A549 (cell line): Measurements from ENCODE around the gene USP44. TPM values are rescaled to one million over a fixed set of nuclear protein-coding genes. Genes with fewer than 3 reads are reported as not detected.

Source experiments
- ATAC-seq, 2 experiments: fragments of 200-7000 bp in 1 of 2; fragments of >200 bp in 1 of 2; cut with Nextera tagmentation in 1 of 2; cut with Tn5 transposase in 1 of 2; 3 replicates each; pipeline versions ENCODE4 v1.8.0 to v1.9.1; 2018 to 2020; ENCODE audit warnings: mild to moderate bottlenecking in 1 of 2, moderate library complexity in 1 of 2
- CTCF ChIA-PET: fragments of 300-600 bp; sonication (Branson Sonifier 250); formaldehyde crosslinking; extraction: SDS; loops from one replicate; lab custom pipeline; 2021; ENCODE audit warnings: antibody characterized with exemption, inconsistent platforms; lab: Yijun Ruan, JAX
- POLR2A ChIA-PET: fragments of 350-600 bp; formaldehyde crosslinking; extraction: SDS; loops from one replicate; lab custom pipeline; 2021; ENCODE audit warnings: antibody characterized with exemption, inconsistent platforms; lab: Yijun Ruan, JAX
- DNase-seq, 2 experiments: peaks; one replicate each; pipeline versions ENCODE4 v3.0.0 to v3.0.0-alpha.2; 2011 to 2016; ENCODE audit warnings: low read depth in 1 of 2, low spot score in 1 of 2
- FAIRE-seq: peaks from 2 replicates; lab custom pipeline; 2011; peaks lifted over from hg19 to GRCh38; lab: Jason Lieb, UNC
- H3K27ac ChIP-seq, 2 experiments: fragments of >200 bp; sonication (Bioruptor Twin); formaldehyde crosslinking; 3 replicates each; pipeline ENCODE4 v1.5.1; 2016 to 2017
- H3K4me1 ChIP-seq: fragments of >200 bp; sonication (Bioruptor Twin); formaldehyde crosslinking; 3 replicates; pipeline ENCODE4 v1.6.1; 2016
- H3K4me2 ChIP-seq: fragments of >200 bp; sonication (Bioruptor Twin); formaldehyde crosslinking; 3 replicates; pipeline ENCODE4 v1.6.1; 2016
- H3K4me3 ChIP-seq: fragments of >200 bp; sonication (Bioruptor Twin); formaldehyde crosslinking; 3 replicates; pipeline ENCODE4 v1.5.1; 2016
- H3K9me3 ChIP-seq: fragments of >200 bp; sonication (Bioruptor Twin); formaldehyde crosslinking; 3 replicates; pipeline ENCODE4 v1.6.1; 2016
- ATOH8 ChIP-seq: fragments of 250-450 bp; sonication (Bioruptor Pico); IDR thresholded peaks from 2 replicates; pipeline ENCODE4 v1.5.0; 2020; ENCODE audit warnings: low read depth, mild to moderate bottlenecking, moderate library complexity
- BCL3 ChIP-seq: fragments of >200 bp; sonication (Bioruptor Twin); formaldehyde crosslinking; IDR thresholded peaks from 3 replicates; pipeline ENCODE4 v1.6.1; 2016
- E2F6 ChIP-seq: IDR thresholded peaks from 2 replicates; pipeline ENCODE4 v1.6.1; 2012; ENCODE audit warnings: low read depth, borderline replicate concordance
- ELK1 ChIP-seq: fragments of 150-350 bp; IDR thresholded peaks from 2 replicates; pipeline ENCODE4 v1.6.1; 2014; ENCODE audit warnings: low read depth, mild to moderate bottlenecking, low read length
- ESRRA ChIP-seq: fragments of 150-350 bp; IDR thresholded peaks from 2 replicates; pipeline ENCODE4 v1.6.1; 2014; ENCODE audit warnings: mild to moderate bottlenecking, low read length, borderline replicate concordance
- HEYL ChIP-seq: fragments of 250-450 bp; sonication (Bioruptor Pico); IDR thresholded peaks from 2 replicates; pipeline ENCODE4 v1.8.0; 2021; ENCODE audit warnings: mild to moderate bottlenecking, moderate library complexity
- HOXB5 ChIP-seq: fragments of 250-450 bp; sonication (Bioruptor Pico); IDR thresholded peaks from 2 replicates; pipeline ENCODE4 v1.5.0; 2020; ENCODE audit warnings: mild to moderate bottlenecking, moderate library complexity
- KDM1A ChIP-seq: fragments of 200-600 bp; sonication (generic); IDR thresholded peaks from 2 replicates; pipeline ENCODE4 v1.6.1; 2016; ENCODE audit warnings: low read depth, mild to moderate bottlenecking
- MAFK ChIP-seq: fragments of 450-650 bp; IDR thresholded peaks from 2 replicates; pipeline ENCODE4 v1.6.1; 2014; ENCODE audit not compliant: partially characterized antibody
- MYC ChIP-seq: IDR thresholded peaks from 2 replicates; pipeline ENCODE4 v1.6.1; 2012; ENCODE audit warnings: mild to moderate bottlenecking, inconsistent platforms, low read length, improper control_type of control experiment, borderline replicate concordance
- NFE2L2 ChIP-seq: fragments of 150-350 bp; conservative IDR thresholded peaks from 2 replicates; pipeline ENCODE4 v1.6.1; 2014; ENCODE audit warnings: low read length
- PBX3 ChIP-seq: IDR thresholded peaks from 2 replicates; pipeline ENCODE4 v1.6.1; 2012
- PHF8 ChIP-seq: fragments of 200-600 bp; sonication (generic); IDR thresholded peaks from 2 replicates; pipeline ENCODE4 v1.6.1; 2016; ENCODE audit warnings: low read depth, mild to moderate bottlenecking, antibody characterized with exemption, moderate library complexity, borderline replicate concordance
- POLR2A ChIP-seq: IDR thresholded peaks from 2 replicates; pipeline ENCODE4 v1.6.1; 2012; ENCODE audit warnings: mild to moderate bottlenecking, low read length
- RARB ChIP-seq: fragments of 250-450 bp; sonication (Bioruptor Pico); IDR thresholded peaks from 2 replicates; pipeline ENCODE4 v1.8.0; 2021; ENCODE audit warnings: mild to moderate bottlenecking, moderate library complexity
- SREBF2 ChIP-seq: fragments of 450-650 bp; IDR thresholded peaks from 2 replicates; pipeline ENCODE4 v1.6.1; 2014; ENCODE audit warnings: mild to moderate bottlenecking, moderate library complexity
- ZC3H11A ChIP-seq: fragments of 450-650 bp; IDR thresholded peaks from 2 replicates; pipeline ENCODE4 v1.6.1; 2014; ENCODE audit warnings: antibody characterized with exemption, mild to moderate bottlenecking
- ZFP36 ChIP-seq: fragments of 450-650 bp; IDR thresholded peaks from 2 replicates; pipeline ENCODE4 v1.6.1; 2014; ENCODE audit warnings: borderline replicate concordance; ENCODE audit not compliant: partially characterized antibody
- WGBS: methylation state at CpG from one replicate; pipeline ENCODE4 v1.1.6; 2017; ENCODE audit errors: missing lambda C conversion rate; 5-methylcytosine and 5-hydroxymethylcytosine counted together
- polyA plus RNA-seq, 4 experiments: library from polyadenylated mRNA; depleted of rRNA in 3 of 4; stranded (reverse); fragments of >200 nt; fragmentation: RNase III in 1 of 4; extraction: RNeasy Plus Mini Kit Qiagen cat#74134 plus additional on column Dnase treatment in 1 of 4; gene quantifications; 2 replicates in 3 of 4; 3 replicates in 1 of 4; pipeline ENCODE4 v1.2.3, GENCODE V29; 2011 to 2017
- TF ChIP-seq, protein P1 (sequence below): fragments of >200 bp; sonication (Bioruptor Twin); formaldehyde crosslinking; IDR thresholded peaks from 2 replicates; pipeline ENCODE4 v1.6.1; 2016

Gene USP44
- polyA plus RNA-seq, 2 of the 4 experiments (the other 2 are of a cell fraction) = 0.59 to 3.1 TPM

DNA sequence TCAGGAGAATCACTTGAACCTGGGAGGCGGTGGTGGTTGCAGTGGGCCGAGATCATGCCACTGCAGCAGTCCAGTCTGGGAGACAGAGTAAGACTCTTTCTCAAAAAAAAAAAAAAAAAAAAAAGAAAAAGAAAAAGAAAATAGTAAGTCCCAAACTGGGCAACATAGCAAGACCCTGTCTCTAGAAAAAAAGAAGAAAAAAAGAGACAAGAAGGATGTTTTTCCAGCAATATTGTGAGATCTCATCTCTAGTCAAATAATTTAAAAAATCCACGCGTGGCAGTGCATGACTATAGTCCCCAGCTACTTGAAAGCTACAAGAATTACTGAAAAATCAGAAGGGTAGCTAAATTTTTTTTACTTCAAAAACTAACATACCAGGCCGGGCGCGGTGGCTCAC lies 8.0 kb downstream of the USP44 start:
- no peak overlapping the region for H3K4me3 ChIP-seq
- ATAC-seq = no peak

DNA sequence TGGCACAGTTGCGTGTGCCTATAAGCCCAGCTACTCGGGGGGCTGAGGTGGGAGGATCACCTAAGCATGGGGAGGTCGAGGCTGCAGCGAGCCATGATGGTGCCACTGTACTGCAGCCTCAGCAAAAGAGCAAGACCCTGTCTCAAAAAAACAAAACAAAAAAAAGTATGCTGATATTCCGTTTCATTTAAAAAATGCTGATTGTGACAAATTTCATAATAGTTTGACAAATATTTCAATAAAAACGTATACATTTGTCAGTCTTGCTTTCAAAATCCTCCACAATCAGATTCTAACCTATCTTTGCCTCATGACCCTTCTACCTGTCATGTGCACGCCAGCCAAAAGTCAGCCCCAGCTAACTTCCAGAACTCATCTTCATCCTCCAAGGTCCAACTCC lies 9.8 kb downstream of the USP44 start:
- WGBS = 66% methylated on average over 7 of the region's 7 CpGs
- FAIRE-seq (no peak), DNase-seq (no peak), ATAC-seq (no peak)
- H3K27ac ChIP-seq = no peak overlapping the region
- POLR2A ChIA-PET = no interaction called here
- CTCF ChIA-PET = interaction anchor here (0.6 to 1.4 kb wide), 2 partner anchors 8 to 24 kb away, joined by 3 to 5 read pairs; no protein-coding TSS in a partner anchor
- H3K9me3 ChIP-seq = no peaks in the 10 kb centered on the region
- H3K4me1 ChIP-seq = no peaks in the 10 kb centered on the region
- H3K4me3 ChIP-seq = no peak overlapping the region
- no peak overlapping the region for H3K4me2 ChIP-seq
- TF ChIP-seq ELK1 = no peak
- peak; percentile 98 for TF ChIP-seq MAFK
- TF ChIP-seq, all 56 proteins: peak for 1

More for the DNA sequence above, 8.0 kb downstream of the USP44 start:
- DNase-seq = no peak
- TF ChIP-seq PBX3 (no peak), ESRRA (no peak), ZFP36 (no peak), E2F6 (no peak), KDM1A (no peak), SREBF2 (no peak), MYC (no peak)
- TF ChIP-seq, protein P1, sequence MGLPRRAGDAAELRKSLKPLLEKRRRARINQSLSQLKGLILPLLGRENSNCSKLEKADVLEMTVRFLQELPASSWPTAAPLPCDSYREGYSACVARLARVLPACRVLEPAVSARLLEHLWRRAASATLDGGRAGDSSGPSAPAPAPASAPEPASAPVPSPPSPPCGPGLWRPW = no peak
- FAIRE-seq = no peak
- H3K27ac ChIP-seq = no peak overlapping the region
- CTCF ChIA-PET = interaction anchor here (0.6 to 2.0 kb wide), 3 partner anchors 9 to 1409 kb away, joined by 3 to 12 read pairs (median 3); no protein-coding TSS in a partner anchor
- 92% methylated on average over 7 of the region's 7 CpGs for WGBS
- POLR2A ChIA-PET = no interaction called here
- H3K4me2 ChIP-seq = no peak overlapping the region
- no peaks in the 10 kb centered on the region for H3K9me3 ChIP-seq
- H3K4me1 ChIP-seq = no peaks in the 10 kb centered on the region

GRCh38 chr12:95538656-95539055 lies 12.6 kb downstream of the USP44 start:
- Histone ChIP-seq H3K4me2 (no peak overlapping the region), H3K4me1 (no peaks in the 10 kb centered on the region), H3K4me3 (no peak overlapping the region), H3K27ac (no peak overlapping the region), H3K9me3 (no peaks in the 10 kb centered on the region)
- 89% methylated on average over 5 of the region's 5 CpGs for WGBS
- CTCF ChIA-PET = interaction anchor here (0.5 to 1.6 kb wide), 7 partner anchors 9 to 1404 kb away, joined by 3 to 5 read pairs (median 3); partner anchors contain the start of gene USP44
- TF ChIP-seq HEYL (CRISPR knock-in tag) (no peak), HOXB5 (CRISPR knock-in tag) (no peak), POLR2A (no peak), ELK1 (no peak), NFE2L2 (no peak), ZC3H11A (no peak), BCL3 (no peak), RARB (no peak), ATOH8 (CRISPR knock-in tag) (no peak), PHF8 (no peak)
- ATAC-seq = no peak
- POLR2A ChIA-PET = no interaction called here
- DNase-seq = no peak
- FAIRE-seq = no peak
